ENCODE results near the gene ZNF776.
"Not testable (repeated sequence)": the region's sequence is repeated elsewhere in the genome, so short reads cannot be mapped to it uniquely, and the experiment has no call there.

ZNF776 gene

GRCh38 chr19:57788114-57788692, 41.6 kb downstream of the ZNF776 start:
- ChIA-PET CTCF (no interaction called here), POLR2A (no interaction called here)
- no peak for TF ChIP-seq ARNT (IDR thresholded peaks at IDR 0.05)
- no peak for TF ChIP-seq PKNOX1 (IDR thresholded peaks at IDR 0.05)
- TF ChIP-seq SUZ12 (IDR thresholded peaks at IDR 0.05), result no peak
- DNase-seq (ENCODE audit: extremely low spot score), result no peak

GRCh38 chr19:57789288-57789687, 42.7 kb downstream of the ZNF776 start:
- CTCF ChIA-PET, result no interaction called here
- POLR2A ChIA-PET, result no interaction called here
- DNase-seq (ENCODE audit: extremely low spot score), result no peak
- no peak for TF ChIP-seq SUZ12 (IDR thresholded peaks at IDR 0.05)
- TF ChIP-seq FOXA1 (IDR thresholded peaks at IDR 0.05), result no peak
- no peak for TF ChIP-seq HDGF (IDR thresholded peaks at IDR 0.05; ENCODE audit: borderline replicate concordance)
- TF ChIP-seq FOXM1 (IDR thresholded peaks at IDR 0.05; ENCODE audit: borderline replicate concordance), result no peak
- TF ChIP-seq ZNF384 (IDR thresholded peaks at IDR 0.05), result no peak
- no peak for TF ChIP-seq TARDBP (IDR thresholded peaks at IDR 0.05)
- no peak for TF ChIP-seq BHLHE40 (IDR thresholded peaks at IDR 0.05; ENCODE audit: borderline replicate concordance)
- TF ChIP-seq SP1 (IDR thresholded peaks at IDR 0.05), result no peak
- TF ChIP-seq ELF4 (IDR thresholded peaks at IDR 0.05), result no peak
- no peak for TF ChIP-seq PKNOX1 (IDR thresholded peaks at IDR 0.05)
- no peak for TF ChIP-seq L3MBTL2 (conservative IDR thresholded peaks at IDR 0.05)
- TF ChIP-seq NFRKB (IDR thresholded peaks at IDR 0.05), result no peak
- no peak for TF ChIP-seq ARNT (IDR thresholded peaks at IDR 0.05)
- no peak for TF ChIP-seq LEF1 (IDR thresholded peaks at IDR 0.05; ENCODE audit: borderline replicate concordance)
- no peak for TF ChIP-seq FOXK2 (IDR thresholded peaks at IDR 0.05)
- TF ChIP-seq CTBP1 (IDR thresholded peaks at IDR 0.05; ENCODE audit: borderline replicate concordance), result no peak

GRCh38 chr19:57796580-57796979, 50.0 kb downstream of the ZNF776 start:
- CTCF ChIA-PET; POLR2A ChIA-PET; DNase-seq (ENCODE audit: extremely low spot score): not testable (repeated sequence)

GRCh38 chr19:57800696-57801095, 54.1 kb downstream of the ZNF776 start:
- TF ChIP-seq HDGF (IDR thresholded peaks at IDR 0.05; ENCODE audit: borderline replicate concordance), result no peak
- ChIA-PET POLR2A (interaction anchor here (1.3 kb wide), 1 partner anchor 19 kb away, joined by 5 read pairs; no protein-coding TSS in a partner anchor), CTCF (no interaction called here)
- DNase-seq (ENCODE audit: extremely low spot score), result no peak

GRCh38 chr19:57802269-57802668, 55.7 kb downstream of the ZNF776 start:
- no peak for DNase-seq (ENCODE audit: extremely low spot score)
- POLR2A ChIA-PET, result interaction anchor here (1.6 kb wide), 1 partner anchor 13 kb away, joined by 4 read pairs; no protein-coding TSS in a partner anchor
- CTCF ChIA-PET, result no interaction called here

DNA sequence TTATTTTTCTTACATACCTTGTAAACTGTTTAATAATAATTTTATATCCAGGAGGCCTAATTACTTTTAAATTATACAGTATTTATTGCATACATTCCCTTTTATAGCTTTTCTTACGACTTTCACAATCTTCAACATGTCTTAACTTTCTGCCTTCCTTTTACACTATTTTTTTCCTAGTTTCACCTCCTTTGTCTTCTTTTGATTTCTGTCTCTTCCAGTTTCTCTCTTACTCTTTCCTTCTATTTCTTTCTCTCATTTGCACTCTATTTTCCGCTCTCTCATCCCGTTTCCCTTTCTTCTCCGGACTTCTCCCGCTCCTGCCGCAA, 56.6 kb downstream of the ZNF776 start:
- POLR2A ChIA-PET, result interaction anchor here (1.6 kb wide), 1 partner anchor 12 kb away, joined by 4 read pairs; no protein-coding TSS in a partner anchor
- no peak for TF ChIP-seq BHLHE40 (IDR thresholded peaks at IDR 0.05; ENCODE audit: borderline replicate concordance)
- no peak for TF ChIP-seq TARDBP (IDR thresholded peaks at IDR 0.05)
- TF ChIP-seq ELF4 (IDR thresholded peaks at IDR 0.05), result no peak
- no peak for TF ChIP-seq NFRKB (IDR thresholded peaks at IDR 0.05)
- DNase-seq (ENCODE audit: extremely low spot score), result no peak
- CTCF ChIA-PET, result no interaction called here

More at GRCh38 chr19:57802269-57802668, 55.7 kb downstream of the ZNF776 start:
- TF ChIP-seq HDGF (IDR thresholded peaks at IDR 0.05; ENCODE audit: borderline replicate concordance) (no peak), BHLHE40 (IDR thresholded peaks at IDR 0.05; ENCODE audit: borderline replicate concordance) (no peak), ELF4 (IDR thresholded peaks at IDR 0.05) (no peak), PKNOX1 (IDR thresholded peaks at IDR 0.05) (no peak), L3MBTL2 (conservative IDR thresholded peaks at IDR 0.05) (no peak), CTBP1 (IDR thresholded peaks at IDR 0.05; ENCODE audit: borderline replicate concordance) (no peak), FOXA1 (IDR thresholded peaks at IDR 0.05) (no peak), TARDBP (IDR thresholded peaks at IDR 0.05) (no peak), SP1 (IDR thresholded peaks at IDR 0.05) (no peak), ZNF384 (IDR thresholded peaks at IDR 0.05) (no peak), ARNT (IDR thresholded peaks at IDR 0.05) (no peak), FOXM1 (IDR thresholded peaks at IDR 0.05; ENCODE audit: borderline replicate concordance) (no peak), SUZ12 (IDR thresholded peaks at IDR 0.05) (no peak), FOXK2 (IDR thresholded peaks at IDR 0.05) (no peak)

GRCh38 chr19:57803594-57804325, 57.1 kb downstream of the ZNF776 start:
- no peak for TF ChIP-seq CTBP1 (IDR thresholded peaks at IDR 0.05; ENCODE audit: borderline replicate concordance)
- TF ChIP-seq L3MBTL2 (conservative IDR thresholded peaks at IDR 0.05), result no peak
- TF ChIP-seq BHLHE40 (IDR thresholded peaks at IDR 0.05; ENCODE audit: borderline replicate concordance), result no peak
- TF ChIP-seq SUZ12 (IDR thresholded peaks at IDR 0.05), result no peak
- no peak for TF ChIP-seq ELF4 (IDR thresholded peaks at IDR 0.05)
- CTCF ChIA-PET, result no interaction called here
- POLR2A ChIA-PET, result interaction anchor here (1.6 kb wide), 1 partner anchor 11 kb away, joined by 4 read pairs; no protein-coding TSS in a partner anchor
- no peak for DNase-seq (ENCODE audit: extremely low spot score)
